Measurements from ENCODE around the gene CYP2E1. TPM values are rescaled to one million over a fixed set of nuclear protein-coding genes. Genes with fewer than 3 reads are reported as not detected.
A peak's percentile ranks its signal among the peaks of the same experiment; 100 is the strongest.
"Not testable (repeated sequence)": the region's sequence is repeated elsewhere in the genome, so short reads cannot be mapped to it uniquely, and the experiment has no call there.

The CYP2E1 gene
- total and polyA plus RNA-seq, 2 donors (not counting 1 experiment from before 2014, with no cell fraction given) = 1.1 to 1.3 TPM

DNA sequence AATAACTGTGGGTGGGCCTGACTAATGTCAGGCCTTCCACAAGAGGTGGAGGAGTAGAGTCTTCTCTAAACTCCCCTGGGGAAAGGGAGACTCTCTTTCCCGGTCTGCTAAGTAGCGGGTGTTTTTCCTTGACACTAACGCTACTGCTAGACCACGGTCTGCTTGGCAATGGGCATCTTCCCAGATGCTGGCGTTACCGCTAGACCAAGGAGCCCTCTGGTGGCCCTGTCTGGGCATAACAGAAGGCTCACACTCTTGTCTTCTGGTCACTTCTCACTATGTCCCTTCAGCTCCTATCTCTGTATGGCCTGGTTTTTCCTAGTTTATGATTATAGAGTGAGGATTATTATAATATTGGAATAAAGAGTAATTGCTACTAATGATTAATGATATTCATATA lies 29.8 kb upstream of the CYP2E1 start:
- H3K4me2 ChIP-seq (replicated peaks; ENCODE audit: low read depth, low read length, poor library complexity, severe bottlenecking); H3K27ac ChIP-seq (ENCODE audit: low read length in 2 of 2); H3K9me3 Mint-ChIP-seq (ENCODE audit: insufficient read depth); H3K4me1 ChIP-seq (ENCODE audit: control insufficient read depth in 2 of 2, insufficient read depth in 2 of 2, low read length in 2 of 2); POLR2A ChIA-PET; H3K4me3 Mint-ChIP-seq; H2AFZ ChIP-seq (ENCODE audit: insufficient read depth, low read depth, low read length, poor library complexity, severe bottlenecking); H3K27me3 ChIP-seq (replicated peaks in 1 of 4; ENCODE audit: control extremely low read depth in 1 of 4, control insufficient read depth in 3 of 4, insufficient read depth in 4 of 4, low read length in 3 of 4); H3K36me3 ChIP-seq (replicated peaks in 1 of 2; ENCODE audit: control extremely low read depth in 1 of 2, control insufficient read depth in 1 of 2, extremely low read depth in 1 of 2, insufficient read depth in 2 of 2, low read length in 1 of 2); H3K9me3 ChIP-seq (ENCODE audit: control extremely low read depth in 1 of 3, control insufficient read depth in 2 of 3, insufficient read depth in 1 of 3, low read length in 2 of 3); ATAC-seq (ENCODE audit: low read depth); H3K27me3 Mint-ChIP-seq; H3K9ac ChIP-seq (ENCODE audit: low read length); H3K4me1 Mint-ChIP-seq; H4K20me1 ChIP-seq (ENCODE audit: control insufficient read depth, insufficient read depth, low read length, poor library complexity, severe bottlenecking); H3K79me2 ChIP-seq (ENCODE audit: control insufficient read depth, insufficient read depth, low read length); H3K4me3 ChIP-seq (ENCODE audit: control extremely low read depth in 1 of 5, extremely low read depth in 1 of 5, insufficient read depth in 1 of 5, low read depth in 2 of 5, low read length in 4 of 5); H3K27ac Mint-ChIP-seq: not testable (repeated sequence)
- TF ChIP-seq, protein P1, sequence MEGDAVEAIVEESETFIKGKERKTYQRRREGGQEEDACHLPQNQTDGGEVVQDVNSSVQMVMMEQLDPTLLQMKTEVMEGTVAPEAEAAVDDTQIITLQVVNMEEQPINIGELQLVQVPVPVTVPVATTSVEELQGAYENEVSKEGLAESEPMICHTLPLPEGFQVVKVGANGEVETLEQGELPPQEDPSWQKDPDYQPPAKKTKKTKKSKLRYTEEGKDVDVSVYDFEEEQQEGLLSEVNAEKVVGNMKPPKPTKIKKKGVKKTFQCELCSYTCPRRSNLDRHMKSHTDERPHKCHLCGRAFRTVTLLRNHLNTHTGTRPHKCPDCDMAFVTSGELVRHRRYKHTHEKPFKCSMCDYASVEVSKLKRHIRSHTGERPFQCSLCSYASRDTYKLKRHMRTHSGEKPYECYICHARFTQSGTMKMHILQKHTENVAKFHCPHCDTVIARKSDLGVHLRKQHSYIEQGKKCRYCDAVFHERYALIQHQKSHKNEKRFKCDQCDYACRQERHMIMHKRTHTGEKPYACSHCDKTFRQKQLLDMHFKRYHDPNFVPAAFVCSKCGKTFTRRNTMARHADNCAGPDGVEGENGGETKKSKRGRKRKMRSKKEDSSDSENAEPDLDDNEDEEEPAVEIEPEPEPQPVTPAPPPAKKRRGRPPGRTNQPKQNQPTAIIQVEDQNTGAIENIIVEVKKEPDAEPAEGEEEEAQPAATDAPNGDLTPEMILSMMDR (IDR thresholded peaks at IDR 0.05) = peak; percentile 46
- intact Hi-C loops (cut with micrococcal nuclease) = loop anchor here (1.0 to 10.0 kb wide), 2 partner anchors 93 to 168 kb away; no protein-coding TSS in a partner anchor
- DNase-seq = peak; percentile 21
- CTCF ChIA-PET = interaction anchor here (0.7 to 1.3 kb wide), 3 partner anchors 168 to 182 kb away, joined by 3 to 6 read pairs (median 3); no protein-coding TSS in a partner anchor
- 72% methylated on average over 3 of the region's 6 CpGs for WGBS (ENCODE audit: insufficient coverage)

DNA sequence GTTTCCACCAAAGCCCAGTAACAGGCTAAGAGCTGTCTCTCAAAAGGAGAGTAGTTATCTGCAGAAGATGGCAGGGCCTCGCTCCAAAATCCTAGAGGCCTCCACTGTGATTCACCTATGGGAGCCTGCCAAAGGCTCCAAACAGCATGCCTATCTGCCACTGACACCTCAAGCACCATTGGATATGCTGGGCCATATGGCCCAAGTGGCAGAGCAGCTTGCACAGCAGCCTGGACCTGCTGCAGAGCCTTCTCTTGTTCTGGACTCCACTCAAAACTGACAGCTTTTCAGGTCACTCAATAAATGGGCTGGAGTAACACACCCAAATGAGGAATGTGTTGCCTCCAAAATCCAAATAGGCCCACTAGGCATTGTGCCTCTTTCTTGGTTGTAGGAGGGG lies 28.0 kb upstream of the CYP2E1 start:
- POLR2A ChIA-PET; H2AFZ ChIP-seq (ENCODE audit: insufficient read depth, low read depth, low read length, poor library complexity, severe bottlenecking); H3K27me3 ChIP-seq (replicated peaks in 1 of 4; ENCODE audit: control extremely low read depth in 1 of 4, control insufficient read depth in 3 of 4, insufficient read depth in 4 of 4, low read length in 3 of 4); H3K79me2 ChIP-seq (ENCODE audit: control insufficient read depth, insufficient read depth, low read length); H3K4me3 Mint-ChIP-seq; H4K20me1 ChIP-seq (ENCODE audit: control insufficient read depth, insufficient read depth, low read length, poor library complexity, severe bottlenecking); H3K9me3 ChIP-seq (ENCODE audit: control extremely low read depth in 1 of 3, control insufficient read depth in 2 of 3, insufficient read depth in 1 of 3, low read length in 2 of 3); H3K4me2 ChIP-seq (replicated peaks; ENCODE audit: low read depth, low read length, poor library complexity, severe bottlenecking); ATAC-seq (ENCODE audit: low read depth); DNase-seq; H3K9ac ChIP-seq (ENCODE audit: low read length); H3K4me1 ChIP-seq (ENCODE audit: control insufficient read depth in 2 of 2, insufficient read depth in 2 of 2, low read length in 2 of 2); H3K4me3 ChIP-seq (ENCODE audit: control extremely low read depth in 1 of 5, extremely low read depth in 1 of 5, insufficient read depth in 1 of 5, low read depth in 2 of 5, low read length in 4 of 5); H3K27me3 Mint-ChIP-seq; H3K9me3 Mint-ChIP-seq (ENCODE audit: insufficient read depth); H3K27ac ChIP-seq (ENCODE audit: low read length in 2 of 2); H3K36me3 ChIP-seq (replicated peaks in 1 of 2; ENCODE audit: control extremely low read depth in 1 of 2, control insufficient read depth in 1 of 2, extremely low read depth in 1 of 2, insufficient read depth in 2 of 2, low read length in 1 of 2); H3K27ac Mint-ChIP-seq; H3K4me1 Mint-ChIP-seq: not testable (repeated sequence)
- intact Hi-C loops (cut with micrococcal nuclease) = loop anchor here (10.0 kb wide), 1 partner anchor 94 kb away; no protein-coding TSS in a partner anchor
- CTCF ChIA-PET = interaction anchor here (2.2 kb wide), 1 partner anchor 170 kb away, joined by 5 read pairs; no protein-coding TSS in a partner anchor
- 100% methylated on average over 1 of the region's 1 CpG for WGBS (ENCODE audit: insufficient coverage)

DNA sequence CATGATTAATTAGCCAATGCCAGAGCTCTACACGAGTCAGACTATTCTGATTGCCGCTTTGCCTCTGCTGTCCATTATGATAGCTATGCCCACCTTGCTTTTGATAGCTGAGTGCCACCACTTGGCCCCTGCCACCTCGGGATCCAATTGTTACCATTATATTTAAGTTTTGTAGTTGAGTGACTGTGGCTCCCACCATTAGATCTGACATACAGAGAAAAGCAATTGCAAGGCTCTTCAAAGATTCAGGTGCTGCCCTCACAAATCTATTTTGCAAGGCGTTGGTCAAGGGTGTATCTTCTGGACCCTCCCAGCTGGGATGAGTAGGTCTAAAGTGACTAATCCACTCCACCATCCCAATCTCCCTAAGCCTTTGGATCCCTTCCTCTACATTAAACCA lies 26.3 kb upstream of the CYP2E1 start:
- H3K9me3 ChIP-seq (ENCODE audit: control extremely low read depth in 1 of 3, control insufficient read depth in 2 of 3, insufficient read depth in 1 of 3, low read length in 2 of 3); H3K27me3 ChIP-seq (replicated peaks in 1 of 4; ENCODE audit: control extremely low read depth in 1 of 4, control insufficient read depth in 3 of 4, insufficient read depth in 4 of 4, low read length in 3 of 4); H3K36me3 ChIP-seq (replicated peaks in 1 of 2; ENCODE audit: control extremely low read depth in 1 of 2, control insufficient read depth in 1 of 2, extremely low read depth in 1 of 2, insufficient read depth in 2 of 2, low read length in 1 of 2); H3K27ac ChIP-seq (ENCODE audit: low read length in 2 of 2); H3K4me1 ChIP-seq (ENCODE audit: control insufficient read depth in 2 of 2, insufficient read depth in 2 of 2, low read length in 2 of 2); H4K20me1 ChIP-seq (ENCODE audit: control insufficient read depth, insufficient read depth, low read length, poor library complexity, severe bottlenecking); ATAC-seq (ENCODE audit: low read depth); H3K4me2 ChIP-seq (replicated peaks; ENCODE audit: low read depth, low read length, poor library complexity, severe bottlenecking); H2AFZ ChIP-seq (ENCODE audit: insufficient read depth, low read depth, low read length, poor library complexity, severe bottlenecking); H3K27me3 Mint-ChIP-seq; H3K9me3 Mint-ChIP-seq (ENCODE audit: insufficient read depth); H3K4me3 Mint-ChIP-seq; DNase-seq; H3K27ac Mint-ChIP-seq; H3K4me1 Mint-ChIP-seq; H3K4me3 ChIP-seq (ENCODE audit: control extremely low read depth in 1 of 5, extremely low read depth in 1 of 5, insufficient read depth in 1 of 5, low read depth in 2 of 5, low read length in 4 of 5); intact Hi-C loops (cut with micrococcal nuclease); POLR2A ChIA-PET; H3K79me2 ChIP-seq (ENCODE audit: control insufficient read depth, insufficient read depth, low read length); H3K9ac ChIP-seq (ENCODE audit: low read length): not testable (repeated sequence)
- WGBS (ENCODE audit: insufficient coverage) = 75% methylated on average over 2 of the region's 4 CpGs
- CTCF ChIA-PET = interaction anchor here (0.8 to 2.2 kb wide), 2 partner anchors 171 to 172 kb away, joined by 3 to 5 read pairs; no protein-coding TSS in a partner anchor
